ENCODE measurements around the gene C1QL2.

The C1QL2 gene

GRCh38 chr2:119179202-119179601 is 20.7 kb upstream of the C1QL2 start:
- no peaks in the 10 kb centered on the region for H3K4me1 ChIP-seq (ENCODE audit: control insufficient read depth, insufficient read depth, low read length)
- no peaks in the 10 kb centered on the region for H3K27me3 ChIP-seq (ENCODE audit: control insufficient read depth in 1 of 2, insufficient read depth in 2 of 2, low read length in 2 of 2)
- H3K36me3 ChIP-seq (ENCODE audit: control insufficient read depth in 2 of 2, insufficient read depth in 2 of 2, low read length in 2 of 2): no peaks in the 10 kb centered on the region
- H3K9me3 ChIP-seq (ENCODE audit: control insufficient read depth in 2 of 2, low read length in 2 of 2): no peaks in the 10 kb centered on the region
- H3K27ac ChIP-seq (ENCODE audit: low read length): no peak overlapping the region
- no peak overlapping the region for H3K4me3 ChIP-seq (ENCODE audit: low read length in 2 of 2)
- H3K9ac ChIP-seq (ENCODE audit: low read length in 2 of 2): no peak overlapping the region

- H3K4me3 ChIP-seq (ENCODE audit: low read length in 2 of 2): no peak overlapping the region
- no peak overlapping the region for H3K9ac ChIP-seq (ENCODE audit: low read length in 2 of 2)
- H3K27ac ChIP-seq (ENCODE audit: low read length): no peak overlapping the region
- no peaks in the 10 kb centered on the region for H3K36me3 ChIP-seq (ENCODE audit: control insufficient read depth in 2 of 2, insufficient read depth in 2 of 2, low read length in 2 of 2)
- H3K27me3 ChIP-seq (ENCODE audit: control insufficient read depth in 1 of 2, insufficient read depth in 2 of 2, low read length in 2 of 2): no peaks in the 10 kb centered on the region
- no peaks in the 10 kb centered on the region for H3K4me1 ChIP-seq (ENCODE audit: control insufficient read depth, insufficient read depth, low read length)
- no peaks in the 10 kb centered on the region for H3K9me3 ChIP-seq (ENCODE audit: control insufficient read depth in 2 of 2, low read length in 2 of 2)
Measured at GRCh38 chr2:119178776-119179175, 20.2 kb upstream of the C1QL2 start.

GRCh38 chr2:119177838-119178190 is 19.3 kb upstream of the C1QL2 start:
- H3K9ac ChIP-seq (ENCODE audit: low read length in 2 of 2): no peak overlapping the region
- no peaks in the 10 kb centered on the region for H3K9me3 ChIP-seq (ENCODE audit: control insufficient read depth in 2 of 2, low read length in 2 of 2)
- no peaks in the 10 kb centered on the region for H3K27me3 ChIP-seq (ENCODE audit: control insufficient read depth in 1 of 2, insufficient read depth in 2 of 2, low read length in 2 of 2)
- no peak overlapping the region for H3K4me3 ChIP-seq (ENCODE audit: low read length in 2 of 2)
- H3K27ac ChIP-seq (ENCODE audit: low read length): no peak overlapping the region
- no peaks in the 10 kb centered on the region for H3K4me1 ChIP-seq (ENCODE audit: control insufficient read depth, insufficient read depth, low read length)
- no peaks in the 10 kb centered on the region for H3K36me3 ChIP-seq (ENCODE audit: control insufficient read depth in 2 of 2, insufficient read depth in 2 of 2, low read length in 2 of 2)

DNA sequence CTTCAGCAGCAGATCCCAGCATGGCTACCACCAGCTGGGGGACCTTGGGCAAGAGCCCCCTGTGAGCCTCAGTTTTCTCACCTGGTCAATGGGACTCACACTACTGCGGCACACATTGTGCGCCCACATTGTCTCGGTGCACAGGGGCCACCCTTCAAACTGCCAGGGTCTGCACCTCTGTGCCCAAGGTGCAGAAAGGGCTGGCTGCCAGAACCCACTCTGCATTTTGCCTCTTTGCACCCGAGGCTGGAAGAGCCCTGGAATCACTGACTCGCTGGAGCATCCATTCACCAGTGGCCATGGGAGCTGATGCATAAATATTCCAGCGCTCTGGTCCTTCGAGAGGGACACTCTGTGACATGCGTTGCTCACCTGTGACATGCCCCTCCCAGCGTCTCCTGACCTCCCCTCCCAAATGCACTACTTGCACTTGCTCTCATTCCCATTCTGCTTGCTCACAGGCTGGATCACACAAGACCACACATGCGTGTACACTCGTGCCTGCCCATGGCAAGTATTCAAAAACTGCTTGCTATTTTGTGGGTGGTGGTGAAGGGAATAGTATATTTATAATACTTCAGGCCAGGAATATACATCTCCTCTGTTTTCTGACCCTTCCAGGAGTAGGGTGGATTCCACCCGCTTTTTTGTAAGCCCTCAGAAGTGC is 18.8 kb upstream of the C1QL2 start:
- Histone ChIP-seq H3K27me3 (ENCODE audit: control insufficient read depth in 1 of 2, insufficient read depth in 2 of 2, low read length in 2 of 2) (no peaks in the 10 kb centered on the region), H3K4me1 (ENCODE audit: control insufficient read depth, insufficient read depth, low read length) (no peaks in the 10 kb centered on the region)

GRCh38 chr2:119175517-119175916 is 17.0 kb upstream of the C1QL2 start:
- H3K4me3 ChIP-seq (ENCODE audit: low read length in 2 of 2): no peak overlapping the region
- no peaks in the 10 kb centered on the region for H3K27me3 ChIP-seq (ENCODE audit: control insufficient read depth in 1 of 2, insufficient read depth in 2 of 2, low read length in 2 of 2)
- H3K9me3 ChIP-seq (ENCODE audit: control insufficient read depth in 2 of 2, low read length in 2 of 2): no peaks in the 10 kb centered on the region

More for the DNA sequence above, 18.8 kb upstream of the C1QL2 start:
- Histone ChIP-seq H3K4me3 (ENCODE audit: low read length in 2 of 2) (no peak overlapping the region), H3K27ac (ENCODE audit: low read length) (no peak overlapping the region), H3K9me3 (ENCODE audit: control insufficient read depth in 2 of 2, low read length in 2 of 2) (no peaks in the 10 kb centered on the region), H3K36me3 (ENCODE audit: control insufficient read depth in 2 of 2, insufficient read depth in 2 of 2, low read length in 2 of 2) (no peaks in the 10 kb centered on the region), H3K9ac (ENCODE audit: low read length in 2 of 2) (no peak overlapping the region)

GRCh38 chr2:119174993-119175347 is 16.4 kb upstream of the C1QL2 start:
- H3K36me3 ChIP-seq (ENCODE audit: control insufficient read depth in 2 of 2, insufficient read depth in 2 of 2, low read length in 2 of 2): no peaks in the 10 kb centered on the region
- H3K27me3 ChIP-seq (ENCODE audit: control insufficient read depth in 1 of 2, insufficient read depth in 2 of 2, low read length in 2 of 2): no peaks in the 10 kb centered on the region
- no peak overlapping the region for H3K27ac ChIP-seq (ENCODE audit: low read length)
- H3K9ac ChIP-seq (ENCODE audit: low read length in 2 of 2): no peak overlapping the region
- no peaks in the 10 kb centered on the region for H3K9me3 ChIP-seq (ENCODE audit: control insufficient read depth in 2 of 2, low read length in 2 of 2)
- no peaks in the 10 kb centered on the region for H3K4me1 ChIP-seq (ENCODE audit: control insufficient read depth, insufficient read depth, low read length)
- H3K4me3 ChIP-seq (ENCODE audit: low read length in 2 of 2): no peak overlapping the region

More at GRCh38 chr2:119175517-119175916, 17.0 kb upstream of the C1QL2 start:
- Histone ChIP-seq H3K27ac (ENCODE audit: low read length) (no peak overlapping the region), H3K4me1 (ENCODE audit: control insufficient read depth, insufficient read depth, low read length) (no peaks in the 10 kb centered on the region), H3K9ac (ENCODE audit: low read length in 2 of 2) (no peak overlapping the region), H3K36me3 (ENCODE audit: control insufficient read depth in 2 of 2, insufficient read depth in 2 of 2, low read length in 2 of 2) (no peaks in the 10 kb centered on the region)

DNA sequence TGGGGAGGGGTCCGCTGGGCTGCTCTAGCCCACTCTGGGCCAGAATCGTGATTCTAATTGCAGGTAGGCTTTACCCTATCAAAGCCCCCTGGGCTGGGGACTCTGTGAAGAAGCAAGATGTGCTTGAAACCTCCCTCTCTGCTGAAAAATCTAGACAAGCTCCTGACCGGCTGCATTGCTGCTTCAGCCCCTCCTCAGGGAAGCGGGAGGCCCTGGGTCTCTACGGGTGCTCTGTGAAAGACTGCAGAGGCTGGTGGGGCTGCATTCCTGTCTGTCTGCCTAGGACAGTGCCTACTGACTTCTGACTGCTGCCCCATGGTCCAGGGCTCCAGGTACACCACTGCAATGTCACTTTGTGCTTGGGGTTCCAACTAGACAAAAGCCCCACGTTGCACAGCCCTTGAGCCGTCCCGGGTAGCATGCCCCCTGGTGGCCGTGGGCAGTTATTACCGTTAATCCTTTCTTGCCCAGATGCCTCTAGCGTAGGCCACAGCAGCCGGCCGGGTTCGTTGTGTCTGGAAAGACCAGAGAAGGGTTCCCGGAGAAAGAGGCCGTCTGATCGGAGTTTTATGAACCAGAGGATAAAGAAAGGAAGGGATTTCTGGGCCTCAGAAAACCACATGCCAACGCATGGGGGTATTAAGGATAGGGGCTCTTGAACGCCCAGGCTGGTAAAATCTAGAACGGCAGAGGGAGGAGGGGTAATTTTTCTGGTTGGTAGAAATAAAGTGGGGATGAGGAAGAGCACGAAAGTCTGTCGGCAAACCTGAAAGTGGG is 15.9 kb upstream of the C1QL2 start:
- Histone ChIP-seq H3K4me3 (ENCODE audit: low read length in 2 of 2) (no peak overlapping the region), H3K9ac (ENCODE audit: low read length in 2 of 2) (no peak overlapping the region)

GRCh38 chr2:119173556-119174060 is 15.1 kb upstream of the C1QL2 start:
- peaks cover 1 to 2% of the 10 kb centered on the region in 2 donors for H3K27me3 ChIP-seq (ENCODE audit: control insufficient read depth in 1 of 2, insufficient read depth in 2 of 2, low read length in 2 of 2)

More for the DNA sequence above, 15.9 kb upstream of the C1QL2 start:
- Histone ChIP-seq H3K27me3 (ENCODE audit: control insufficient read depth in 1 of 2, insufficient read depth in 2 of 2, low read length in 2 of 2) (no peaks in the 10 kb centered on the region), H3K9me3 (ENCODE audit: control insufficient read depth in 2 of 2, low read length in 2 of 2) (no peaks in the 10 kb centered on the region), H3K36me3 (ENCODE audit: control insufficient read depth in 2 of 2, insufficient read depth in 2 of 2, low read length in 2 of 2) (no peaks in the 10 kb centered on the region), H3K27ac (ENCODE audit: low read length) (no peak overlapping the region), H3K4me1 (ENCODE audit: control insufficient read depth, insufficient read depth, low read length) (no peaks in the 10 kb centered on the region)

GRCh38 chr2:119170504-119170903 is 12.0 kb upstream of the C1QL2 start:
- Histone ChIP-seq H3K9ac (ENCODE audit: low read length in 2 of 2) (no peak overlapping the region), H3K27me3 (ENCODE audit: control insufficient read depth in 1 of 2, insufficient read depth in 2 of 2, low read length in 2 of 2) (peaks cover 5 to 17% of the 10 kb centered on the region in 2 donors), H3K27ac (ENCODE audit: low read length) (no peak overlapping the region), H3K4me1 (ENCODE audit: control insufficient read depth, insufficient read depth, low read length) (no peaks in the 10 kb centered on the region), H3K9me3 (ENCODE audit: control insufficient read depth in 2 of 2, low read length in 2 of 2) (no peaks in the 10 kb centered on the region), H3K36me3 (ENCODE audit: control insufficient read depth in 2 of 2, insufficient read depth in 2 of 2, low read length in 2 of 2) (no peaks in the 10 kb centered on the region), H3K4me3 (ENCODE audit: low read length in 2 of 2) (no peak overlapping the region)

More at GRCh38 chr2:119173556-119174060, 15.1 kb upstream of the C1QL2 start:
- Histone ChIP-seq H3K9ac (ENCODE audit: low read length in 2 of 2) (no peak overlapping the region), H3K4me1 (ENCODE audit: control insufficient read depth, insufficient read depth, low read length) (no peaks in the 10 kb centered on the region), H3K27ac (ENCODE audit: low read length) (no peak overlapping the region), H3K9me3 (ENCODE audit: control insufficient read depth in 2 of 2, low read length in 2 of 2) (no peaks in the 10 kb centered on the region), H3K4me3 (ENCODE audit: low read length in 2 of 2) (no peak overlapping the region), H3K36me3 (ENCODE audit: control insufficient read depth in 2 of 2, insufficient read depth in 2 of 2, low read length in 2 of 2) (no peaks in the 10 kb centered on the region)

DNA sequence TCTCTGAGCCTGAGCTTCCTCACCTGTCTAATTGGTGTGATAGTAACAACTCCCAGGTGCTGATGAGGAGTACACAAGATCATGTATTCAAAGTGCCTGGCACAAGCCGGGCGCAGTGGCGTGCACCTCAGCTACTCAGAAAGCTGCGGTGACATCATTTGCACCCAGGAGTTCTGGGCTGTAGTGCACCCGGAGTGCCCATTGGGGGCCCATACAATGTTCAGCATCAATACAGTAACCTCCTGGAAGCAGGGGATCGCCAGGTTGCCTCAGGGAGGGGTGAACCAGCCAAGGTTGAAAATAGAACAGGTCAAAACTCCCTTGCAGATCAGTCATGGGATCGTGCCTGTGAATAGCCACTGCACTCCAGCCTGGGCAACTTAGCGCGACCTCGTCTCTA is 11.2 kb upstream of the C1QL2 start:
- Histone ChIP-seq H3K4me1 (ENCODE audit: control insufficient read depth, insufficient read depth, low read length) (no peaks in the 10 kb centered on the region), H3K4me3 (ENCODE audit: low read length in 2 of 2) (no peak overlapping the region), H3K9me3 (ENCODE audit: control insufficient read depth in 2 of 2, low read length in 2 of 2) (no peaks in the 10 kb centered on the region), H3K27me3 (ENCODE audit: control insufficient read depth in 1 of 2, insufficient read depth in 2 of 2, low read length in 2 of 2) (peaks cover 5 to 20% of the 10 kb centered on the region in 2 donors), H3K9ac (ENCODE audit: low read length in 2 of 2) (no peak overlapping the region), H3K36me3 (ENCODE audit: control insufficient read depth in 2 of 2, insufficient read depth in 2 of 2, low read length in 2 of 2) (no peaks in the 10 kb centered on the region), H3K27ac (ENCODE audit: low read length) (no peak overlapping the region)

All from stomach smooth muscle (tissue), 2 donors.